TTC549 (cell line): ENCODE data around the gene ZNF444.
"Not testable (repeated sequence)": the region's sequence is repeated elsewhere in the genome, so short reads cannot be mapped to it uniquely, and the experiment has no call there.

Experiments used
- FAIRE-seq: peaks from 2 replicates; lab custom pipeline; 2012; peaks lifted over from hg19 to GRCh38; lab: Jason Lieb, UNC

ZNF444 gene

GRCh38 chr19:56148096-56148495 is 7.0 kb downstream of the ZNF444 start:
- FAIRE-seq, result no peak

- FAIRE-seq, result not testable (repeated sequence)
These were observed 8.0 kb downstream of the ZNF444 start for GRCh38 chr19:56148955-56149655.

- FAIRE-seq, result no peak
These were observed 8.6 kb downstream of the ZNF444 start for GRCh38 chr19:56149656-56150038.

GRCh38 chr19:56150358-56150757 is 9.3 kb downstream of the ZNF444 start:
- FAIRE-seq, result no peak

GRCh38 chr19:56152644-56153043 is 11.6 kb downstream of the ZNF444 start:
- no peak for FAIRE-seq

- FAIRE-seq, result no peak
These were observed 12.4 kb downstream of the ZNF444 start for GRCh38 chr19:56153507-56153906.

GRCh38 chr19:56155124-56155687 is 14.1 kb downstream of the ZNF444 start:
- no peak for FAIRE-seq

- no peak for FAIRE-seq
These were observed 15.7 kb downstream of the ZNF444 start for GRCh38 chr19:56156768-56157167.

GRCh38 chr19:56158170-56158757 is 17.2 kb downstream of the ZNF444 start:
- FAIRE-seq, result no peak

- FAIRE-seq, result no peak
These were observed 18.0 kb downstream of the ZNF444 start for GRCh38 chr19:56159009-56159559.

- FAIRE-seq, result no peak
These were observed 18.7 kb downstream of the ZNF444 start for GRCh38 chr19:56159622-56160271.

- no peak for FAIRE-seq
These were observed 20.4 kb downstream of the ZNF444 start for GRCh38 chr19:56161534-56161933.

- no peak for FAIRE-seq
These were observed 21.2 kb downstream of the ZNF444 start for GRCh38 chr19:56162258-56162657.

- no peak for FAIRE-seq
These were observed 22.0 kb downstream of the ZNF444 start for GRCh38 chr19:56163097-56163496.

GRCh38 chr19:56167064-56167578 is 26.0 kb downstream of the ZNF444 start:
- FAIRE-seq, result no peak

GRCh38 chr19:56170261-56170660 is 29.2 kb downstream of the ZNF444 start:
- no peak for FAIRE-seq

- no peak for FAIRE-seq
These were observed 33.0 kb downstream of the ZNF444 start for GRCh38 chr19:56174086-56174485.

- no peak for FAIRE-seq
These were observed 33.5 kb downstream of the ZNF444 start for GRCh38 chr19:56174550-56174949.

GRCh38 chr19:56175861-56176307 is 34.8 kb downstream of the ZNF444 start, which contains the start of gene GALP:
GALP (plus strand) TSS chr19:56176008; CDS start chr19:56177109, 1,101 bp downstream.
- FAIRE-seq, result not testable (repeated sequence)

- FAIRE-seq, result not testable (repeated sequence)
These were observed 35.2 kb downstream of the ZNF444 start for GRCh38 chr19:56176310-56176709.

GRCh38 chr19:56176881-56177280 is 35.8 kb downstream of the ZNF444 start:
- FAIRE-seq, result no peak

GRCh38 chr19:56177564-56178243 is 36.6 kb downstream of the ZNF444 start:
- FAIRE-seq, result no peak
